Transverse colon (tissue), 4 donors: ENCODE data around the gene LRRC8C. TPM values are rescaled to one million over a fixed set of nuclear protein-coding genes. Genes with fewer than 3 reads are reported as not detected.

Experiments
- DNase-seq: peaks from one replicate; pipeline ENCODE4 v3.0.0-alpha.2; 2019
- H3K27ac ChIP-seq, 4 donors: fragments of 200-600 bp; sonication (generic); 2 replicates each; pipeline ENCODE4 v1.5.1; 2016 to 2018; ENCODE audit warnings: inconsistent platforms in 4 of 4
- H3K27me3 ChIP-seq: fragments of 200-600 bp; sonication (generic); 2 replicates; pipeline ENCODE4 v1.5.1; 2017; ENCODE audit warnings: inconsistent platforms
- H3K36me3 ChIP-seq, 4 donors: fragments of 200-600 bp; sonication (generic); 2 replicates each; pipeline ENCODE4 v1.5.1; 2017 to 2019; ENCODE audit warnings: inconsistent platforms in 4 of 4
- H3K4me1 ChIP-seq, 4 donors: fragments of 200-600 bp; sonication (generic); 2 replicates each; pipeline ENCODE4 v1.5.1; 2017 to 2020; ENCODE audit warnings: inconsistent platforms in 4 of 4
- H3K4me3 ChIP-seq, 4 donors: fragments of 200-600 bp; sonication (generic); 1 replicate in 1 of 4; 2 replicates in 3 of 4; pipeline versions ENCODE4 v1.5.1 to v1.6.1; 2017 to 2019; ENCODE audit warnings: inconsistent platforms in 4 of 4
- H3K9me3 ChIP-seq, 2 donors: fragments of 200-600 bp; sonication (generic); 2 replicates each; pipeline ENCODE4 v1.5.1; 2017 to 2019; ENCODE audit warnings: inconsistent platforms in 2 of 2
- EP300 ChIP-seq: sonication (generic); formaldehyde crosslinking; IDR thresholded peaks from one replicate; pipeline ENCODE4 v1.6.1; 2017; ENCODE audit warnings: antibody characterized with exemption, low read depth
- POLR2A ChIP-seq: fragments of 450-650 bp; IDR thresholded peaks from one replicate; pipeline ENCODE4 v1.6.1; 2016; ENCODE audit warnings: antibody characterized with exemption, mild to moderate bottlenecking, moderate library complexity
- POLR2AphosphoS5 ChIP-seq, 3 donors: sonication (generic); formaldehyde crosslinking; IDR thresholded peaks; one replicate each; pipeline ENCODE4 v1.6.1; 2016; ENCODE audit warnings: antibody characterized with exemption in 3 of 3
- WGBS, 2 donors: methylation state at CpG; one replicate each; pipeline ENCODE4 v1.1.5; 2018; ENCODE audit warnings: low coverage in 1 of 2; 5-methylcytosine and 5-hydroxymethylcytosine counted together
- in situ Hi-C, 4 donors: fragments of 200-750 bp; cut with MboI; loops; one replicate each; pipeline versions ENCODE4 v1.15.0 to v1.15.1; 2017; ENCODE audit warnings: low sequenced_read_pairs in 3 of 4, low pct_ligation_motif_present in 1 of 4, low pct_unique_long_range_greater_than_20kb in 1 of 4
- intact Hi-C: fragments of 100-400 bp; cut with DNase I; formaldehyde crosslinking; loops from one replicate; pipeline ENCODE4 v1.15.1; 2023; ENCODE audit warnings: low total_unique reads
- total RNA-seq, 4 donors: library from RNA; depleted of rRNA; stranded (reverse); fragments of >200 nt; gene quantifications; one replicate each; pipeline ENCODE4 v1.1.0, GENCODE V29; 2016
- TF ChIP-seq, protein P1 (sequence below), 5 experiments: fragments of 200-600 bp in 3 of 5; fragments of 450-650 bp in 2 of 5; sonication (generic) in 3 of 5; IDR thresholded peaks; 1 replicate in 2 of 5; 2 replicates in 3 of 5; pipeline ENCODE4 v1.5.1; 2016 to 2017; ENCODE audit warnings: antibody characterized with exemption in 5 of 5, inconsistent platforms in 3 of 5, mild to moderate bottlenecking in 2 of 5, moderate library complexity in 1 of 5

LRRC8C gene
- total RNA-seq, 4 donors from 2014 or later = 2.4 to 4.4 (median 2.7) TPM

DNA sequence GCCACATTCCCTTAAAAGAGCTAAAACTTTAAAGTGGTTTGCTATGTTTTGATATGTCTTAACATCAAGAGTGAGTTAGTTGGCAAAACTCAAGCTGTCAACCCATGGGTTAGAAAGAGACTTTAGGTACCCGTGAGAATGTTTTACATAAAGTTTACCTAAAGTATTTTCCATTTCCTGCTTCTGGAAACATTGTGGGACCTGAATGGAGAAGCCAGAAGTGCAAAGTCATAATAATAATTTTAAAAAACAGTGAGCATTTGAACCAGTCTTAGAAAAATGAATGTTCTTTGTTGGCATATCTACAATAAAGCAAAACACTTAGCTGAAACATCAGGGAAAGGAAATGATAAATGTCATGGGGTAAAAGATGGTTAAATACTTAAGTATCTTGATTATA is 34.8 kb downstream of the LRRC8C start:
- Histone ChIP-seq H3K4me3 (no peak overlapping the region), H3K27me3 (no peaks in the 10 kb centered on the region), H3K4me1 (peaks cover 0 to 9% (median 0%) of the 10 kb centered on the region in 4 donors), H3K9me3 (peaks cover 0 to 3% of the 10 kb centered on the region in 2 donors), H3K27ac (no peak overlapping the region), H3K36me3 (no peaks in the 10 kb centered on the region)
- 57 to 60% methylated on average over 1 of the region's 1 CpG for WGBS, 2 donors
- no peak for DNase-seq
- in situ Hi-C loops (no loop called here), intact Hi-C loops (no loop called here)
- no peak for TF ChIP-seq EP300
- TF ChIP-seq POLR2AphosphoS5 (IDR thresholded peaks at IDR 0.05) = no peak
- TF ChIP-seq, protein P1, sequence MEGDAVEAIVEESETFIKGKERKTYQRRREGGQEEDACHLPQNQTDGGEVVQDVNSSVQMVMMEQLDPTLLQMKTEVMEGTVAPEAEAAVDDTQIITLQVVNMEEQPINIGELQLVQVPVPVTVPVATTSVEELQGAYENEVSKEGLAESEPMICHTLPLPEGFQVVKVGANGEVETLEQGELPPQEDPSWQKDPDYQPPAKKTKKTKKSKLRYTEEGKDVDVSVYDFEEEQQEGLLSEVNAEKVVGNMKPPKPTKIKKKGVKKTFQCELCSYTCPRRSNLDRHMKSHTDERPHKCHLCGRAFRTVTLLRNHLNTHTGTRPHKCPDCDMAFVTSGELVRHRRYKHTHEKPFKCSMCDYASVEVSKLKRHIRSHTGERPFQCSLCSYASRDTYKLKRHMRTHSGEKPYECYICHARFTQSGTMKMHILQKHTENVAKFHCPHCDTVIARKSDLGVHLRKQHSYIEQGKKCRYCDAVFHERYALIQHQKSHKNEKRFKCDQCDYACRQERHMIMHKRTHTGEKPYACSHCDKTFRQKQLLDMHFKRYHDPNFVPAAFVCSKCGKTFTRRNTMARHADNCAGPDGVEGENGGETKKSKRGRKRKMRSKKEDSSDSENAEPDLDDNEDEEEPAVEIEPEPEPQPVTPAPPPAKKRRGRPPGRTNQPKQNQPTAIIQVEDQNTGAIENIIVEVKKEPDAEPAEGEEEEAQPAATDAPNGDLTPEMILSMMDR (IDR thresholded peaks at IDR 0.05) = no peak
- no peak for TF ChIP-seq POLR2A

DNA sequence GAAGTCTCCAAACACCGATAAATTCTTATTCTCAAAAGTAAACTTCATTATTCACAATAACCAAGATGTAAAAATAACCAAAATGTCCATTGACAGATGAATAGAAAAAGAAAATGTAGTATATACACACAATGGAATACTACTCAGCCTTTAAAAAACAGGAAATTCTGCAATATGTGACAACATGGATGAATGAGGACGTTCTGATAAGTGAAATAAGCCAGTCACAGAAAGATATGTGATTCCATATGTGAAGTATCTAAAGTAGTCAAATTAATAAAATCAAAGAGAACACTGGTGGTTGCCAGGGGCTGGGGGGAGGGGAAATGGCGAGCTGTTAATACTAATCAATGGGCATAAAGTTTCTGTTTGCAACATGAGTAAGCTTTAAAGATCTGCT is 36.0 kb downstream of the LRRC8C start:
- H3K4me3 ChIP-seq = no peak overlapping the region
- WGBS, 2 donors = 84 to 93% methylated on average over 3 of the region's 3 CpGs
- peaks cover 0 to 13% (median 0%) of the 10 kb centered on the region in 4 donors for H3K4me1 ChIP-seq
- no peak for DNase-seq
- peaks cover 0 to 3% of the 10 kb centered on the region in 2 donors for H3K9me3 ChIP-seq
- intact Hi-C loops = no loop called here
- no peaks in the 10 kb centered on the region for H3K27me3 ChIP-seq
- H3K27ac ChIP-seq = no peak overlapping the region
- no peak for TF ChIP-seq EP300
- no peak for TF ChIP-seq POLR2A
- H3K36me3 ChIP-seq = no peaks in the 10 kb centered on the region
- in situ Hi-C loops = no loop called here

DNA sequence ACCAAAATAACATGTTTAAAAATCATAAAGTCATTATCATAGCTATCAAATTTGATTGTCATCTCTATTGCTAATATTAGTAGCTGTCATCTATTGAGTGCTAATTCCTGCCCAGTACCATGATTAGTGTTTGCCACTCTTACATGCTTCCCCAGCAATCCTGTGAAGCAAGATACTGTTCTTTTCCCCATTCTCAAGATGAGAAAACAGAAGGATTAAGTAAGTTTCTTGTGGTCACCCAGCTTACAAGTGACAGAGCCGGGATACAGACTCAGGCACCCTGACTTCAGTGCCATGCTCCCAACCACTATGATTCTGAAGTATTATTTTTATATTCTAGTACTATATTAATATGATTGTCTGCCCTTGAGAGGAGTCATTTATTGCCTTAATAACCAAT is 36.5 kb downstream of the LRRC8C start:
- no peak for DNase-seq
- intact Hi-C loops = no loop called here
- H3K27me3 ChIP-seq = no peaks in the 10 kb centered on the region
- TF ChIP-seq EP300 = no peak
- no peak for TF ChIP-seq POLR2A
- no peaks in the 10 kb centered on the region for H3K36me3 ChIP-seq
- H3K9me3 ChIP-seq = no peaks in the 10 kb centered on the region
- H3K4me3 ChIP-seq = no peak overlapping the region
- H3K4me1 ChIP-seq = peaks cover 0 to 13% (median 0%) of the 10 kb centered on the region in 4 donors
- in situ Hi-C loops = no loop called here
- WGBS, 2 donors = 80 to 85% methylated on average over 1 of the region's 1 CpG
- no peak overlapping the region for H3K27ac ChIP-seq

DNA sequence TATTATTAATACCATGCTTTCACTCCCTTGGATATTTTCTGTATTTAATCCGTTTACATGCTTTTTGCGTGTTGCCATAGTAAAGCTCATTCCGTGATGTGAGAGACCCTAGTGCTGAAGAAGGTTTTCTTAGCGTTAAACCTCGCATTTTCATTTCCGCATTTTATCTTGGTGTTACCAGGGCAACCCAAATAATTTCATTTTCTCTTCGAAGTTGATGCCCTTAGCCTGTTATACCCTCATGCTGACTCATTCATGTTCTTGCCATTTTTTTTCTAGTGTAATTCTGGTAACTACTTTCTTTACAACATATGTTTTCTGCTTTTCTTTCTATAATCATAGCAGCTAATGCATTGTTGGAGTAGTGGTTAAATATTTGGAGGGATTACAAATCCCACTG is 37.2 kb downstream of the LRRC8C start:
- no peak overlapping the region for H3K27ac ChIP-seq
- no peak for DNase-seq
- TF ChIP-seq POLR2AphosphoS5 (IDR thresholded peaks at IDR 0.05) (no peak), POLR2A (no peak), EP300 (no peak)
- TF ChIP-seq, protein P1 (IDR thresholded peaks at IDR 0.05) = no peak

DNA sequence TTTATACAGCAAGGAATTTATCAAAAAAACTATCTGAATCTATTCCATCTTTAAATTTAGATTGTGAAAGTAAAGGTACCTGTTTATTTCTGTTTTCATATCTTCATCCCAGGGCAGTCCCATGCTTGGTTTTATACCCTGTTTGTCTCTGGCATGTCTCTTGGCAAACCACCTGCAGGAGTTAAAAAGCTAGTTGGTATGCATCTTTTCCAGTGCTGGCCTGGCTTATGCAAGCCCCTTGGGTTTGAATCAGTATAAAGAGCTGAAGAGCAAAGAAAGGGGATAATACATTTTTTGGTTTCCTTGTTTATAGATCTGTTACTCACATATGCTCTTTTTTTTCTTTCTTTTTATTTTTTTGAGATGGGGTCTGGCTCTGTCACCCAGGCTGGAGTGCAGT is 37.8 kb downstream of the LRRC8C start:
- Histone ChIP-seq H3K9me3 (no peaks in the 10 kb centered on the region), H3K4me3 (no peak overlapping the region), H3K27me3 (no peaks in the 10 kb centered on the region), H3K36me3 (no peaks in the 10 kb centered on the region), H3K27ac (no peak overlapping the region), H3K4me1 (peaks cover 0 to 13% (median 0%) of the 10 kb centered on the region in 4 donors)
- intact Hi-C loops = no loop called here
- TF ChIP-seq POLR2AphosphoS5 (IDR thresholded peaks at IDR 0.05) (no peak), POLR2A (no peak), EP300 (no peak)
- TF ChIP-seq, protein P1 (IDR thresholded peaks at IDR 0.05) = no peak
- no peak for DNase-seq
- in situ Hi-C loops = no loop called here

More for the DNA sequence above, 37.2 kb downstream of the LRRC8C start:
- no peaks in the 10 kb centered on the region for H3K27me3 ChIP-seq
- intact Hi-C loops (no loop called here), in situ Hi-C loops (no loop called here)
- WGBS, 2 donors = 64 to 75% methylated on average over 7 of the region's 7 CpGs
- H3K4me1 ChIP-seq = peaks cover 0 to 13% (median 0%) of the 10 kb centered on the region in 4 donors
- H3K9me3 ChIP-seq = no peaks in the 10 kb centered on the region
- H3K36me3 ChIP-seq = no peaks in the 10 kb centered on the region
- no peak overlapping the region for H3K4me3 ChIP-seq
